NT2/D1 (cell line): ENCODE data around the gene SLITRK4.

Experiments used
- SUZ12 ChIP-seq: IDR thresholded peaks from 2 replicates; pipeline ENCODE4 v1.6.1; 2011; ENCODE audit not compliant: insufficient read length, insufficient read depth; ENCODE audit errors: extremely low read depth
- YY1 ChIP-seq: IDR thresholded peaks from 2 replicates; pipeline ENCODE4 v1.6.1; 2011; ENCODE audit not compliant: insufficient read length, insufficient read depth

- TF ChIP-seq YY1 (no peak), SUZ12 (no peak)
These were observed 2.2 kb downstream of the SLITRK4 start for GRCh38 chrX:143633461-143634308.
